Posterior cingulate gyrus (tissue), 11 donors: ENCODE results near the gene APOA4.

ENCODE experiments used
- DNase-seq, 10 donors: peaks; one replicate each; pipeline versions ENCODE4 v3.0.0 to v3.0.0-alpha.2; 2020 to 2021; ENCODE audit warnings: mixed read lengths in 3 of 10
- intact Hi-C: fragments of 100-400 bp; cut with DNase I; formaldehyde crosslinking; loops from one replicate; pipeline ENCODE4 v1.15.1; 2023

APOA4 gene

GRCh38 chr11:116823031-116823843 is at the start of gene APOA4:
APOA4 (minus strand) TSS chr11:116823304; CDS start chr11:116823191, 113 bp downstream.
- peak in 2 of 10 donors; percentile 40 to 60 for DNase-seq
- intact Hi-C loops, result no loop called here

GRCh38 chr11:116871248-116871647 is 48.1 kb upstream of the APOA4 start:
- intact Hi-C loops, result no loop called here
- no peak for DNase-seq

- intact Hi-C loops, result no loop called here
Observed at GRCh38 chr11:116870054-116870453, 47.0 kb upstream of the APOA4 start.

GRCh38 chr11:116869610-116870009 is 46.5 kb upstream of the APOA4 start:
- DNase-seq, result peak in 1 of 10 donors; percentile 54
- intact Hi-C loops, result no loop called here

More at GRCh38 chr11:116870054-116870453, 47.0 kb upstream of the APOA4 start:
- no peak for DNase-seq

- DNase-seq, result no peak
- intact Hi-C loops, result no loop called here
Observed at GRCh38 chr11:116868066-116868465, 45.0 kb upstream of the APOA4 start.

- no peak for DNase-seq
- intact Hi-C loops, result no loop called here
Observed at GRCh38 chr11:116867619-116868018, 44.5 kb upstream of the APOA4 start.

- no peak for DNase-seq
- intact Hi-C loops, result no loop called here
Observed at GRCh38 chr11:116866804-116867455, 43.8 kb upstream of the APOA4 start.

- DNase-seq, result no peak
- intact Hi-C loops, result no loop called here
Observed at GRCh38 chr11:116865696-116866095, 42.6 kb upstream of the APOA4 start.

GRCh38 chr11:116864531-116864930 is 41.4 kb upstream of the APOA4 start:
- no peak for DNase-seq
- intact Hi-C loops, result no loop called here

GRCh38 chr11:116862951-116863350 is 39.8 kb upstream of the APOA4 start:
- DNase-seq, result no peak
- intact Hi-C loops, result no loop called here

GRCh38 chr11:116862185-116862584 is 39.1 kb upstream of the APOA4 start:
- DNase-seq, result no peak
- intact Hi-C loops, result no loop called here

GRCh38 chr11:116861539-116861938 is 38.4 kb upstream of the APOA4 start:
- intact Hi-C loops, result no loop called here
- DNase-seq, result no peak

GRCh38 chr11:116860303-116860702 is 37.2 kb upstream of the APOA4 start:
- no peak for DNase-seq
- intact Hi-C loops, result no loop called here

- intact Hi-C loops, result no loop called here
- no peak for DNase-seq
Observed at GRCh38 chr11:116859175-116859574, 36.1 kb upstream of the APOA4 start.

GRCh38 chr11:116857936-116858335 is 34.8 kb upstream of the APOA4 start:
- intact Hi-C loops, result no loop called here
- no peak for DNase-seq

GRCh38 chr11:116857316-116857715 is 34.2 kb upstream of the APOA4 start:
- intact Hi-C loops, result no loop called here

GRCh38 chr11:116856423-116856822 is 33.3 kb upstream of the APOA4 start:
- no peak for DNase-seq
- intact Hi-C loops, result no loop called here

More at GRCh38 chr11:116857316-116857715, 34.2 kb upstream of the APOA4 start:
- DNase-seq, result no peak

- intact Hi-C loops, result no loop called here
- DNase-seq, result no peak
Observed at GRCh38 chr11:116855413-116855812, 32.3 kb upstream of the APOA4 start.

GRCh38 chr11:116853461-116854073 is 30.5 kb upstream of the APOA4 start:
- intact Hi-C loops, result no loop called here
- DNase-seq, result no peak

GRCh38 chr11:116852261-116853031 is 29.3 kb upstream of the APOA4 start:
- intact Hi-C loops, result no loop called here

GRCh38 chr11:116851626-116852025 is 28.5 kb upstream of the APOA4 start:
- DNase-seq, result peak in 3 of 10 donors; percentile 49 to 91 (median 79)
- intact Hi-C loops, result no loop called here

More at GRCh38 chr11:116852261-116853031, 29.3 kb upstream of the APOA4 start:
- no peak for DNase-seq
